Measurements from ENCODE around the gene IL17F.

The IL17F gene

GRCh38 chr6:52189974-52190373 lies 54.3 kb downstream of the IL17F start:
- TF ChIP-seq, protein P1, sequence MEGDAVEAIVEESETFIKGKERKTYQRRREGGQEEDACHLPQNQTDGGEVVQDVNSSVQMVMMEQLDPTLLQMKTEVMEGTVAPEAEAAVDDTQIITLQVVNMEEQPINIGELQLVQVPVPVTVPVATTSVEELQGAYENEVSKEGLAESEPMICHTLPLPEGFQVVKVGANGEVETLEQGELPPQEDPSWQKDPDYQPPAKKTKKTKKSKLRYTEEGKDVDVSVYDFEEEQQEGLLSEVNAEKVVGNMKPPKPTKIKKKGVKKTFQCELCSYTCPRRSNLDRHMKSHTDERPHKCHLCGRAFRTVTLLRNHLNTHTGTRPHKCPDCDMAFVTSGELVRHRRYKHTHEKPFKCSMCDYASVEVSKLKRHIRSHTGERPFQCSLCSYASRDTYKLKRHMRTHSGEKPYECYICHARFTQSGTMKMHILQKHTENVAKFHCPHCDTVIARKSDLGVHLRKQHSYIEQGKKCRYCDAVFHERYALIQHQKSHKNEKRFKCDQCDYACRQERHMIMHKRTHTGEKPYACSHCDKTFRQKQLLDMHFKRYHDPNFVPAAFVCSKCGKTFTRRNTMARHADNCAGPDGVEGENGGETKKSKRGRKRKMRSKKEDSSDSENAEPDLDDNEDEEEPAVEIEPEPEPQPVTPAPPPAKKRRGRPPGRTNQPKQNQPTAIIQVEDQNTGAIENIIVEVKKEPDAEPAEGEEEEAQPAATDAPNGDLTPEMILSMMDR (IDR thresholded peaks at IDR 0.05; ENCODE audit: control extremely low read depth, extremely low read depth, low read depth, missing control alignments): no peak
- ChIA-PET CTCF (interaction anchor here (1.4 kb wide), 1 partner anchor 9 kb away, joined by 4 read pairs; no protein-coding TSS in a partner anchor), POLR2A (no interaction called here)
- DNase-seq (ENCODE audit: extremely low spot score): no peak

DNA sequence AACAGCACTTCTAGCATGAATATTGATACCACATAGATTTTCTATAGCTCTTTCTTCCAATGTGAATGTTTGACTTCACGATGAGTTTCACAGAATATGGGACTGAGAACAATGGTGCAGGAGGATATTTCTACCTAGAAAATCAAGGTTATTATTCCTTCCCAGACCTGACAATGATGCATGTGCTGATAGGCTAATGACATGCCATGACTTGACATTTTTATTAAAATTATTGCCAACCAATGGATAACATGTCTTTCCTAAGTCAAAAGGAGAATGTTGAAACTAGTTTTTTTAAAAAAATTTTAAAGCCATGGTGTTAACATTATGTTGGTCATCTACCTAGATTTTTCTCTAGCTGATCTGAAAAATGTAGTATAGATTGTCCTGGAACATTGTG lies 57.2 kb downstream of the IL17F start:
- TF ChIP-seq, protein P1 (IDR thresholded peaks at IDR 0.05; ENCODE audit: control extremely low read depth, extremely low read depth, low read depth, missing control alignments): no peak
- ChIA-PET CTCF (interaction anchor here (0.9 to 1.1 kb wide), 3 partner anchors 10 to 24 kb away, joined by 3 to 5 read pairs (median 3); no protein-coding TSS in a partner anchor), POLR2A (no interaction called here)
- no peak for DNase-seq (ENCODE audit: extremely low spot score)

All from GM10248 (cell line).